SIG-M5 (cell line): ENCODE measurements around the gene MMS22L.

Experiments
- DNase-seq: peaks from one replicate; lab custom pipeline; 2025; lab: John Stamatoyannopoulos, UW

Gene MMS22L

GRCh38 chr6:97282726-97283617, at the start of gene MMS22L:
TSS of gene MMS22L (minus strand) at chr6:97283216. CDS start at chr6:97282477, 739 bp downstream.
- peak; percentile 68 for DNase-seq

GRCh38 chr6:97322811-97323210, 39.8 kb upstream of the MMS22L start:
- DNase-seq: no peak

GRCh38 chr6:97322226-97322625, 39.2 kb upstream of the MMS22L start:
- DNase-seq: no peak

- DNase-seq: no peak
These were observed 34.0 kb upstream of the MMS22L start for GRCh38 chr6:97316978-97317377.

GRCh38 chr6:97312241-97312640, 29.2 kb upstream of the MMS22L start:
- DNase-seq: no peak

- no peak for DNase-seq
These were observed 23.7 kb upstream of the MMS22L start for GRCh38 chr6:97306544-97307320.

- DNase-seq: no peak
These were observed 22.5 kb upstream of the MMS22L start for GRCh38 chr6:97305414-97306066.

GRCh38 chr6:97304701-97305100, 21.7 kb upstream of the MMS22L start:
- no peak for DNase-seq

GRCh38 chr6:97294451-97294850, 11.4 kb upstream of the MMS22L start:
- no peak for DNase-seq

- no peak for DNase-seq
These were observed 10.2 kb upstream of the MMS22L start for GRCh38 chr6:97293198-97293696.

- DNase-seq: no peak
These were observed 9.7 kb upstream of the MMS22L start for GRCh38 chr6:97292671-97293070.

GRCh38 chr6:97291896-97292295, 8.9 kb upstream of the MMS22L start:
- DNase-seq: no peak

GRCh38 chr6:97289332-97289731, 6.3 kb upstream of the MMS22L start:
- DNase-seq: no peak

GRCh38 chr6:97288188-97288587, 5.2 kb upstream of the MMS22L start:
- DNase-seq: no peak

- DNase-seq: no peak
These were observed 734 bp downstream of the MMS22L start for GRCh38 chr6:97282238-97282725.

GRCh38 chr6:97280766-97281165, 2.2 kb downstream of the MMS22L start:
- DNase-seq: no peak

- no peak for DNase-seq
These were observed 7.2 kb downstream of the MMS22L start for GRCh38 chr6:97275804-97276203.

- no peak for DNase-seq
These were observed 13.2 kb downstream of the MMS22L start for GRCh38 chr6:97269821-97270220.

GRCh38 chr6:97262676-97263075, 20.3 kb downstream of the MMS22L start:
- DNase-seq: no peak

GRCh38 chr6:97246842-97247241, 36.2 kb downstream of the MMS22L start:
- no peak for DNase-seq

- DNase-seq: no peak
These were observed 42.8 kb downstream of the MMS22L start for GRCh38 chr6:97240222-97240621.

- no peak for DNase-seq
These were observed 51.1 kb downstream of the MMS22L start for GRCh38 chr6:97231911-97232310.
